ENCODE measurements around the gene ARAP1.
"Not testable (repeated sequence)": the region's sequence is repeated elsewhere in the genome, so short reads cannot be mapped to it uniquely, and the experiment has no call there.

ARAP1 gene

DNA sequence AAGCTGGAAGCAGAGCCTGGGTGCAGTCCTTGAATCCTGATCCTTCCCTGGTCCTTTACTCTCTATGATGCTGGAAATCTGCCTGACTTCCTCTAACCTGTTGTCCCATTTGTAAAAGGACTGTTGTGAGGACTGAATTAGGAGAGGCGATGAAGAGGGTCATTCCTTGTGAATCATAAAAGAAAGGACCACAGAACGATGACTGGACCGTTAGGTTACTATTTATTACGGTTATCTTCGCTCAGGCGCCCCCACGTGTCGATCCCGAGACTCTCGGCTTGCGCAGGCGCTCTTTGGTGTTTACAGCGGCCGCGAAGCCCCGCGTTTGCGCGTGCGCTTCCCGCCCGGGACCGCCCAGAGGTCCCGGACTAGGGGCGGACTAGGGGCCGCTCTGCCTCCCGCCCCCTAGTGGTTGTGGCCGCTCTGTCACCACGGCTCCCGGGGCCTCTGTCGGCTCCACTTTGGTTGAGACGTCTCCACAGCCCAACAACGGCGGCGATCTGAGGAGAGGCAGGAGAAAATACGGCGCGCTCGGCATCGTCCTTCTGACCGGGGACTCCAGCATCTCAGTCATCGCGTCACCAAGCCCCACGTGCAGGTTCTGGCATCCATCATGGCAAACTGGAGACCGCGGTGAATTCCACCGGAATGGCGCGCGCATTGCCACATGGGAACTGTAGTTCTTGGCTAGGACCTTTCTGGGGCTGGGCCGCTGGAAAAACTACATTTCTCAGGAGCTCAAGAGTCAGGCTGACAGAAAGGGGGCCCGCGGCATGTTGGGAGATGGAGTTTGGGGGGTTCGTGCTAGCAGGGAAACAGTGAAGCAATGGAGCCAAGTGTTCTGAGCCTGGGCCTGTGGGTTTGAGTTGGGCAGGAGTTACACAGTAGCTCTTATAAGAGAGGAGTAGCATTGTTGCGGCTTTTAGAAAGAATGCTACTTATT is 41.5 kb upstream of the ARAP1 start, which contains the start of gene STARD10:
Gene STARD10, minus strand, starts transcription at position 623 of the 943 bp plus-strand sequence. CDS start 12,866 bp downstream, outside the sequence.
- peak within 1 kb of the TSS; percentile 76 for H2AK5ac ChIP-seq (ENCODE audit: low read length, severe bottlenecking)
- no peaks in the 10 kb centered on the region for H3K27me3 ChIP-seq (ENCODE audit: control insufficient read depth in 1 of 2, insufficient read depth in 1 of 2, low read length in 2 of 2)
- DNase-seq, result peak; percentile 95
- peak within 1 kb of the TSS; percentile 65 for H3K4me2 ChIP-seq (ENCODE audit: low read length, poor library complexity, severe bottlenecking)
- H3K36me3 ChIP-seq (ENCODE audit: control insufficient read depth in 1 of 2, insufficient read depth in 2 of 2, low read depth in 1 of 2, low read length in 2 of 2), result no peaks in the 10 kb centered on the region
- H3K4me3 ChIP-seq (ENCODE audit: insufficient read depth in 1 of 2, low read depth in 1 of 2, low read length in 2 of 2), result peak within 1 kb of the TSS; percentile 78 to 87
- peak within 1 kb of the TSS; percentile 54 for H2BK120ac ChIP-seq (ENCODE audit: low read depth, low read length)
- peak within 1 kb of the TSS; percentile 92 for H2BK5ac ChIP-seq (ENCODE audit: low read depth, low read length, poor library complexity, severe bottlenecking)
- WGBS, result 2% methylated on average over 55 of the region's 55 CpGs
- peaks cover 22% of the 10 kb centered on the region for H3K4me1 ChIP-seq (ENCODE audit: control insufficient read depth, insufficient read depth, low read depth, low read length)
- no peak within 1 kb of the TSS for H2BK15ac ChIP-seq (ENCODE audit: low read depth, poor library complexity, severe bottlenecking)
- H4K8ac ChIP-seq (ENCODE audit: low read length), result peak within 1 kb of the TSS; percentile 94
- H4K91ac ChIP-seq (ENCODE audit: low read length), result peak within 1 kb of the TSS; percentile 77
- H3K23ac ChIP-seq (ENCODE audit: low read length in 2 of 2), result peak within 1 kb of the TSS in 1 of 2 experiments; percentile 83
- no peaks in the 10 kb centered on the region for H3K9me3 ChIP-seq (ENCODE audit: control insufficient read depth, low read length)
- H3K9ac ChIP-seq (ENCODE audit: low read length), result peak within 1 kb of the TSS; percentile 86
- peak within 1 kb of the TSS in 1 of 2 experiments; percentile 89 for H3K14ac ChIP-seq (ENCODE audit: low read length in 2 of 2)
- peak within 1 kb of the TSS; percentile 89 for H2AFZ ChIP-seq (ENCODE audit: low read depth, low read length)
- H3K27ac ChIP-seq (ENCODE audit: low read length, poor library complexity, severe bottlenecking), result peak within 1 kb of the TSS; percentile 89
- H2BK12ac ChIP-seq (ENCODE audit: low read length in 2 of 2), result peak within 1 kb of the TSS; percentile 29 to 95
- H3K79me1 ChIP-seq (replicated peaks; ENCODE audit: low read length, poor library complexity, severe bottlenecking), result no peaks in the 10 kb centered on the region
- H3K18ac ChIP-seq (ENCODE audit: low read depth in 1 of 2, low read length in 2 of 2), result peak within 1 kb of the TSS; percentile 93
- peak within 1 kb of the TSS in 1 of 2 experiments; percentile 92 for H3K4ac ChIP-seq (ENCODE audit: low read depth in 1 of 2, low read length in 2 of 2)

DNA sequence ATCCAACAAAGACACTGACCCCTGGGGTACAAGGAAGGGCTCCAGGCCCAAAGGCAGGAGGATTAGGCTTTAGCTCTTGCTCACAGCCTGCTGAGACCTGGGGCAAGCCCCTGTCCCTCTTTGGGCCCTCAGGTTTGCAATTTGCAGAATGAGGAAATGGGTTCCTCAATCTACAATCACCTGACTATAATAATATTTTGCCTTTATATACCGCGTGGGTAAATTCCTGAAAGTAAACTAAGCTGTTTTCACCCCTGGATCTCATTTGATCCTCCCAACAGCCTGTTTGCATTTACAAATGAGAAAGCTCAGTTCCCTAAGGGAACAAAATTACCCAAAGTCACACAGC is 40.8 kb upstream of the ARAP1 start:
- no peak overlapping the region for H2BK15ac ChIP-seq (ENCODE audit: low read depth, poor library complexity, severe bottlenecking)
- no peak overlapping the region for H3K14ac ChIP-seq (ENCODE audit: low read length in 2 of 2)
- peak overlapping the region in 1 of 2 experiments; percentile 32 for H3K4ac ChIP-seq (ENCODE audit: low read depth in 1 of 2, low read length in 2 of 2)
- no peaks in the 10 kb centered on the region for H3K79me1 ChIP-seq (replicated peaks; ENCODE audit: low read length, poor library complexity, severe bottlenecking)
- peak overlapping the region; percentile 83 for H4K8ac ChIP-seq (ENCODE audit: low read length)
- no peaks in the 10 kb centered on the region for H3K27me3 ChIP-seq (ENCODE audit: control insufficient read depth in 1 of 2, insufficient read depth in 1 of 2, low read length in 2 of 2)
- DNase-seq, result no peak
- WGBS, result 97% methylated on average over 2 of the region's 2 CpGs
- H3K36me3 ChIP-seq (ENCODE audit: control insufficient read depth in 1 of 2, insufficient read depth in 2 of 2, low read depth in 1 of 2, low read length in 2 of 2), result no peaks in the 10 kb centered on the region
- H3K9ac ChIP-seq (ENCODE audit: low read length), result peak overlapping the region; percentile 86
- peak overlapping the region; percentile 29 to 49 for H2BK12ac ChIP-seq (ENCODE audit: low read length in 2 of 2)
- no peak overlapping the region for H2BK120ac ChIP-seq (ENCODE audit: low read depth, low read length)
- H3K23ac ChIP-seq (ENCODE audit: low read length in 2 of 2), result no peak overlapping the region
- no peaks in the 10 kb centered on the region for H3K9me3 ChIP-seq (ENCODE audit: control insufficient read depth, low read length)
- no peak overlapping the region for H4K91ac ChIP-seq (ENCODE audit: low read length)
- H3K4me3 ChIP-seq (ENCODE audit: insufficient read depth in 1 of 2, low read depth in 1 of 2, low read length in 2 of 2), result peak overlapping the region in 1 of 2 experiments; percentile 87
- peak overlapping the region; percentile 29 for H2AFZ ChIP-seq (ENCODE audit: low read depth, low read length)
- no peak overlapping the region for H2BK5ac ChIP-seq (ENCODE audit: low read depth, low read length, poor library complexity, severe bottlenecking)
- peak overlapping the region; percentile 46 for H3K18ac ChIP-seq (ENCODE audit: low read depth in 1 of 2, low read length in 2 of 2)
- H3K27ac ChIP-seq (ENCODE audit: low read length, poor library complexity, severe bottlenecking), result no peak overlapping the region
- H3K4me2 ChIP-seq (ENCODE audit: low read length, poor library complexity, severe bottlenecking), result no peak overlapping the region
- H3K4me1 ChIP-seq (ENCODE audit: control insufficient read depth, insufficient read depth, low read depth, low read length), result peaks cover 22% of the 10 kb centered on the region
- H2AK5ac ChIP-seq (ENCODE audit: low read length, severe bottlenecking), result peak overlapping the region; percentile 76

- no peak overlapping the region for H2AFZ ChIP-seq (ENCODE audit: low read depth, low read length)
- H3K9ac ChIP-seq (ENCODE audit: low read length), result peak overlapping the region; percentile 86
- no peak overlapping the region for H2BK5ac ChIP-seq (ENCODE audit: low read depth, low read length, poor library complexity, severe bottlenecking)
- peaks cover 22% of the 10 kb centered on the region for H3K4me1 ChIP-seq (ENCODE audit: control insufficient read depth, insufficient read depth, low read depth, low read length)
- H3K9me3 ChIP-seq (ENCODE audit: control insufficient read depth, low read length), result no peaks in the 10 kb centered on the region
- H4K91ac ChIP-seq (ENCODE audit: low read length), result peak overlapping the region; percentile 4
- H2BK12ac ChIP-seq (ENCODE audit: low read length in 2 of 2), result peak overlapping the region; percentile 29 to 49
- no peak overlapping the region for H3K4me2 ChIP-seq (ENCODE audit: low read length, poor library complexity, severe bottlenecking)
- no peaks in the 10 kb centered on the region for H3K27me3 ChIP-seq (ENCODE audit: control insufficient read depth in 1 of 2, insufficient read depth in 1 of 2, low read length in 2 of 2)
- H3K79me1 ChIP-seq (replicated peaks; ENCODE audit: low read length, poor library complexity, severe bottlenecking), result no peaks in the 10 kb centered on the region
- H3K36me3 ChIP-seq (ENCODE audit: control insufficient read depth in 1 of 2, insufficient read depth in 2 of 2, low read depth in 1 of 2, low read length in 2 of 2), result no peaks in the 10 kb centered on the region
- peak overlapping the region; percentile 76 for H2AK5ac ChIP-seq (ENCODE audit: low read length, severe bottlenecking)
- no peak overlapping the region for H4K8ac ChIP-seq (ENCODE audit: low read length)
- H3K18ac ChIP-seq (ENCODE audit: low read depth in 1 of 2, low read length in 2 of 2), result peak overlapping the region in 1 of 2 experiments; percentile 46
- H3K4ac ChIP-seq (ENCODE audit: low read depth in 1 of 2, low read length in 2 of 2), result no peak overlapping the region
- H2BK15ac ChIP-seq (ENCODE audit: low read depth, poor library complexity, severe bottlenecking), result no peak overlapping the region
- no peak overlapping the region for H3K14ac ChIP-seq (ENCODE audit: low read length in 2 of 2)
- H2BK120ac ChIP-seq (ENCODE audit: low read depth, low read length), result no peak overlapping the region
- H3K4me3 ChIP-seq (ENCODE audit: insufficient read depth in 1 of 2, low read depth in 1 of 2, low read length in 2 of 2), result peak overlapping the region in 1 of 2 experiments; percentile 87
- WGBS, result 96% methylated on average over 3 of the region's 3 CpGs
- H3K27ac ChIP-seq (ENCODE audit: low read length, poor library complexity, severe bottlenecking), result no peak overlapping the region
- DNase-seq, result no peak
- H3K23ac ChIP-seq (ENCODE audit: low read length in 2 of 2), result no peak overlapping the region
Observed at GRCh38 chr11:72792437-72793021, 40.3 kb upstream of the ARAP1 start.

- not testable (repeated sequence) for H3K23ac ChIP-seq (ENCODE audit: low read length in 2 of 2); H3K27me3 ChIP-seq (ENCODE audit: control insufficient read depth in 1 of 2, insufficient read depth in 1 of 2, low read length in 2 of 2); H2AK5ac ChIP-seq (ENCODE audit: low read length, severe bottlenecking); H2BK12ac ChIP-seq (ENCODE audit: low read length in 2 of 2); H3K18ac ChIP-seq (ENCODE audit: low read depth in 1 of 2, low read length in 2 of 2); H4K8ac ChIP-seq (ENCODE audit: low read length); H3K36me3 ChIP-seq (ENCODE audit: control insufficient read depth in 1 of 2, insufficient read depth in 2 of 2, low read depth in 1 of 2, low read length in 2 of 2); H4K91ac ChIP-seq (ENCODE audit: low read length); H2AFZ ChIP-seq (ENCODE audit: low read depth, low read length); DNase-seq; H3K79me1 ChIP-seq (replicated peaks; ENCODE audit: low read length, poor library complexity, severe bottlenecking); H3K4me2 ChIP-seq (ENCODE audit: low read length, poor library complexity, severe bottlenecking); H3K9me3 ChIP-seq (ENCODE audit: control insufficient read depth, low read length); H2BK15ac ChIP-seq (ENCODE audit: low read depth, poor library complexity, severe bottlenecking); H3K9ac ChIP-seq (ENCODE audit: low read length); H3K4ac ChIP-seq (ENCODE audit: low read depth in 1 of 2, low read length in 2 of 2); H2BK5ac ChIP-seq (ENCODE audit: low read depth, low read length, poor library complexity, severe bottlenecking); H3K14ac ChIP-seq (ENCODE audit: low read length in 2 of 2); H3K27ac ChIP-seq (ENCODE audit: low read length, poor library complexity, severe bottlenecking); H2BK120ac ChIP-seq (ENCODE audit: low read depth, low read length); H3K4me3 ChIP-seq (ENCODE audit: insufficient read depth in 1 of 2, low read depth in 1 of 2, low read length in 2 of 2)
- 86% methylated on average over 6 of the region's 7 CpGs for WGBS
- H3K4me1 ChIP-seq (ENCODE audit: control insufficient read depth, insufficient read depth, low read depth, low read length), result peaks cover 22% of the 10 kb centered on the region
Observed at GRCh38 chr11:72791228-72791627, 39.0 kb upstream of the ARAP1 start.

Data from mesenchymal stem cell (in vitro differentiated cells and primary cell).